ENCODE results near the gene RET.
A peak's percentile ranks its signal among the peaks of the same experiment; 100 is the strongest.

RET gene

DNA sequence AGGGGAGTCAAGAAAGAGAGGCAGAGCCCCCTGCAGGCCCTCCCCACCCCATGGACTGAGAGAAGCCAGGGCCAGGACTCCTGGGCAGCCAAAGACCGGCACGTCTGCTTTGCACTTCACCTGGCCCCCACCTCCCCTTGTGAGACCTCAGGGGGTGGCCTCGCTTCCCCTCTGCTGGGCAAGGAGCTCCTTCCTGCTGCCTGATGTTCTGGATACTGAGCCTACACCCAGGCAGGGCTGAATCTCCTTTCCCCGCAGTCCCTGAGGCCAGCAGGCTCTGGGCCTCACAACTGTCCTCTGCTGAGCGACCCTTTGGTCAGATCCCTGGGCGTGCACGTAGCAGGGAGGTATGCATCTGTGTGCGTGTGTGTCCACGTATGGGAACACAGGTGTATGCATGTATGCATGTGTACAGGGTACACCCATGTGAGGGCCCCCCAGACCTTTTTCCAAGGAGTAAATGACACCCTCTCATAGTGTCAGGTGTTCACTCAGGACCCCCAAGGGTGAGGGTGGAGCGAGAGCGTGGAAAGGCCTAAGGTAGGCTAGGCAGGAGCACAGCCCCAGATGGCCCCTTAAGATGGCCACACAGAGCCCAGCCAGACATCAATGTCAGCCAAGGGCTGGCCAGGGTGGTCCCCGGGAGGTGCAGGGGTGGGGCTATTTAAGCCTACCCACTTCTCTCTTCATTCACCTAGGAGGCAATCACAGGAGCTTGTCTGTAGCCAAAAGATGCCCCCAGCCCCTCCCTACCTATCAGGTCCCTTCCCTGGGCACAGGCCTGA is 1.9 kb upstream of the RET start:
- H3K4me3 ChIP-seq (ENCODE audit: low read depth, low read length) = no peak overlapping the region
- no peak overlapping the region for H3K9ac ChIP-seq
- no peaks in the 10 kb centered on the region for H3K27me3 ChIP-seq (ENCODE audit: control insufficient read depth, insufficient read depth, low read length)
- H3K4me2 ChIP-seq (ENCODE audit: low read length) = no peak overlapping the region
- TF ChIP-seq, protein P1, sequence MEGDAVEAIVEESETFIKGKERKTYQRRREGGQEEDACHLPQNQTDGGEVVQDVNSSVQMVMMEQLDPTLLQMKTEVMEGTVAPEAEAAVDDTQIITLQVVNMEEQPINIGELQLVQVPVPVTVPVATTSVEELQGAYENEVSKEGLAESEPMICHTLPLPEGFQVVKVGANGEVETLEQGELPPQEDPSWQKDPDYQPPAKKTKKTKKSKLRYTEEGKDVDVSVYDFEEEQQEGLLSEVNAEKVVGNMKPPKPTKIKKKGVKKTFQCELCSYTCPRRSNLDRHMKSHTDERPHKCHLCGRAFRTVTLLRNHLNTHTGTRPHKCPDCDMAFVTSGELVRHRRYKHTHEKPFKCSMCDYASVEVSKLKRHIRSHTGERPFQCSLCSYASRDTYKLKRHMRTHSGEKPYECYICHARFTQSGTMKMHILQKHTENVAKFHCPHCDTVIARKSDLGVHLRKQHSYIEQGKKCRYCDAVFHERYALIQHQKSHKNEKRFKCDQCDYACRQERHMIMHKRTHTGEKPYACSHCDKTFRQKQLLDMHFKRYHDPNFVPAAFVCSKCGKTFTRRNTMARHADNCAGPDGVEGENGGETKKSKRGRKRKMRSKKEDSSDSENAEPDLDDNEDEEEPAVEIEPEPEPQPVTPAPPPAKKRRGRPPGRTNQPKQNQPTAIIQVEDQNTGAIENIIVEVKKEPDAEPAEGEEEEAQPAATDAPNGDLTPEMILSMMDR (IDR thresholded peaks at IDR 0.05) = no peak
- H3K27ac ChIP-seq = no peak overlapping the region
- H3K9me3 ChIP-seq (ENCODE audit: control insufficient read depth, low read length) = no peaks in the 10 kb centered on the region
- H3K36me3 ChIP-seq (ENCODE audit: control insufficient read depth, insufficient read depth, low read length) = no peaks in the 10 kb centered on the region
- no peaks in the 10 kb centered on the region for H3K79me2 ChIP-seq
- no peak overlapping the region for H2AFZ ChIP-seq
- no peaks in the 10 kb centered on the region for H3K4me1 ChIP-seq

DNA sequence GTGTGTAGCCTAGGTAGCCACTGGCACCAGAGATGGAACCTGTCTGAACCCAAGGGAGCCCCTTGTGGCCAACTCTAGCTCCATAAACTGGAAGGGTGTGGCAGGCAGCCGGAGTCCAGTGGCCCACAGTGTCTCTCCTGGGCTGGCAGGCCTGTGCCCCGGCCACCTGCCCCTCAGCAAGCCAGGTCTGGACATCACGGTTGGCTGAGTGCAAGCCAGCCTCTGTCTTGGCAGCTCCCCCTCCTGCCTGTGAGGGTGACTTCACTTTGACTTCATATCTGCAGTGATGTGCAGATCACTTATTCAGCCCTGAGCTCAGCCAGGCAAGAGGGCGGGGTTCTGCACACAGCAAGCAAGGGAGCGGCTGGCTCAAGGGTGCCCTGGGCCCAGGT is 1.3 kb upstream of the RET start:
- H3K9me3 ChIP-seq (ENCODE audit: control insufficient read depth, low read length) = no peaks in the 10 kb centered on the region
- no peak overlapping the region for H3K9ac ChIP-seq
- H3K36me3 ChIP-seq (ENCODE audit: control insufficient read depth, insufficient read depth, low read length) = no peaks in the 10 kb centered on the region
- H3K27ac ChIP-seq = no peak overlapping the region
- H3K4me2 ChIP-seq (ENCODE audit: low read length) = no peak overlapping the region
- H3K79me2 ChIP-seq = no peaks in the 10 kb centered on the region
- no peak overlapping the region for H3K4me3 ChIP-seq (ENCODE audit: low read depth, low read length)
- no peaks in the 10 kb centered on the region for H3K4me1 ChIP-seq
- H2AFZ ChIP-seq = no peak overlapping the region
- TF ChIP-seq, protein P1 (IDR thresholded peaks at IDR 0.05) = no peak
- no peaks in the 10 kb centered on the region for H3K27me3 ChIP-seq (ENCODE audit: control insufficient read depth, insufficient read depth, low read length)

DNA sequence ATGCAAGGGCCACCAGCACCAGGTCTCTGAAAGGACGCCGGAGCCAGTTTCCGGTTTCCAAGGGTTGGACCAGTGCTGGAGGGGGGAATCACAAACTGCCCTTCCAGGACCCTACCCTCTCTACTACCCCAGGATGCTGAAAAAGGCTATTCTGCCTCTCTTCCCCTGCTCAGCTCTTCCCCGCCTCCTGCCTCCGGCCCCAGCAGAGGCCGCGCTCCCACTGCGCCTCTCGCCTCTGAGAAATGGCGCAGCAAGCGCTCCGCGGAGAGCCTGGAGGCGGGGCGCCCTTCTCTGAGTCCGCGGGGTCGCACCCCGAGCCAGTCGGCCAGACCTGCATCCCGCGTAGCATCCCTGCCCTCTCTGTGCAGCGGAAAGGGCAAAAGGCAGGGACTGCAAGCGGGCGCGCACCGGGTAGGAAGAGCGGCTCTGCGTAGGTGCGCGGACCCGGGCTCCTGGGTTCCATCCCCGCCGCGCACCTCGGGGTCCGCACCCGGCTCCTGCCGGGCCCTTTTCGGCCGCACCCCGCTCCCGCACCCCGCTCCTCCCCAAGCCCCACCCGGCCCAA is 476 bp upstream of the RET start:
- no peak overlapping the region for H3K9ac ChIP-seq
- H3K27ac ChIP-seq = no peak overlapping the region
- peak overlapping the region; percentile 26 for H3K4me2 ChIP-seq (ENCODE audit: low read length)
- peak overlapping the region; percentile 76 for H2AFZ ChIP-seq
- H3K4me1 ChIP-seq = no peaks in the 10 kb centered on the region
- no peaks in the 10 kb centered on the region for H3K9me3 ChIP-seq (ENCODE audit: control insufficient read depth, low read length)
- H3K4me3 ChIP-seq (ENCODE audit: low read depth, low read length) = no peak overlapping the region
- H3K27me3 ChIP-seq (ENCODE audit: control insufficient read depth, insufficient read depth, low read length) = no peaks in the 10 kb centered on the region
- H3K79me2 ChIP-seq = no peaks in the 10 kb centered on the region
- no peaks in the 10 kb centered on the region for H3K36me3 ChIP-seq (ENCODE audit: control insufficient read depth, insufficient read depth, low read length)
- TF ChIP-seq, protein P1 (IDR thresholded peaks at IDR 0.05) = no peak

DNA sequence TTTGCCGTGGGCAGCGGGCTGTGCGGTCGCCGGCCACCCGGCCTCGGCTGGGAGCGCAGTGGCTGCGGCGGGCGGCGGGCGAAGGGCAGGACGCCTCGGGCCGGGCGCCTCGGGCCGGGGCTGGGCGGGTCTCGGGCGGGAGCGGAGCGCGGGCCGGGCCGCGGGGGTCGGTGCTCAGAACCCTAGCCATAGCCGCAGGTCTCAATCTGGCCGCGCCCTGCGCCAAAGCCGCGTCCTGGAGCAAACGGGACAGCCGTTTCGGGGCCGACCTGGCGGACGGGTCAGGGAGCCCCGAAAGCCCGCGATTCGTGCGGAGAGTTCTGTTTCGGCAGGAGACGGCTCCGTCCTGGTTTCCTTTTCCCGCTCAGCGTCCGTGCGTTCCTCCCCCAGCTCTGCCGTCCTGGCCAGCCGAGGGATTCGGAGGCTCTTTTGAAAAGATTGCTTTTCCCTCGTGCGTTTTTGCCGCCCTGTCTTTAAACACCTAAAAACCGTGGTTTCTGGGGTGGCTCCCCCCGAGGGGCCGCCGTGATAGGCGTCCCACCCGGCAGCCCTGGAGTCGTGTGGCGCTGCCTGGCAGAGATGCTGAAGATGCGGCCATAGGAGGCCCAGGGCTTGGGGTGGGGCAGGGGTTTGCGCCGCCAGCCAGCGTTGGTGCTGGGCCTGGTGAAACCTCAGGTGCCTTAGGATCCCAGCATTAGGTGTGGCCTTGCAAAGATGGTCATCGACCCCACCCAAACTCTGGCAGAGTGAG is 727 bp downstream of the RET start:
- H3K27me3 ChIP-seq (ENCODE audit: control insufficient read depth, insufficient read depth, low read length) = no peaks in the 10 kb centered on the region

More for the DNA sequence above, 727 bp downstream of the RET start:
- Histone ChIP-seq H3K27ac (no peak overlapping the region), H3K4me2 (ENCODE audit: low read length) (peak overlapping the region; percentile 71), H3K4me1 (no peaks in the 10 kb centered on the region), H2AFZ (no peak overlapping the region), H3K9ac (no peak overlapping the region), H3K79me2 (no peaks in the 10 kb centered on the region), H3K9me3 (ENCODE audit: control insufficient read depth, low read length) (no peaks in the 10 kb centered on the region), H3K4me3 (ENCODE audit: low read depth, low read length) (no peak overlapping the region), H3K36me3 (ENCODE audit: control insufficient read depth, insufficient read depth, low read length) (no peaks in the 10 kb centered on the region)
- TF ChIP-seq, protein P1 (IDR thresholded peaks at IDR 0.05) = no peak
